ENCODE data around the gene DOCK1. TPM values are rescaled to one million over a fixed set of nuclear protein-coding genes. Genes with fewer than 3 reads are reported as not detected.

Gene DOCK1
- total RNA-seq, 2 donors from 2014 or later = 52.9 to 76.7 TPM

DNA sequence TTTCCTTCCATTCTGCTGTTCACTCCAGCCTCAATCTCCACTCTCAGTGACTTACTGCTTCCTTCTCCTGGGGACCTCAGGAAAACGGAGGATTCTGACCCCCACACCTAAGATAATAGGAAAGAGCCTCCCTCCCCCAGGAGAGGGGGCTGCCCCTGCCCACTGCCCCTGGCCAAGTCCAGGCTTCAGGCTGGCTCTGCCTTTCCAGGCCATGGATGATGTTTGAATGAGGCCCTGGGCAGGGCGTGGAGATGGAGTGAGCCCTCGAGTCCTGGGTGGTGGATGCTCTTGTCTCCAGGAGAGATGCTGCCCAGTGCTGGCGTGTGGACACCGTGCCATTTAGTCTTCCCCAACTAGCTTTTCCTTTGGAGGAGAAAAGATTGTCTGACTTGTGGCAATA is 184.2 kb downstream of the DOCK1 start:
- H3K27ac ChIP-seq = no peak overlapping the region
- ATAC-seq (ENCODE audit: insufficient number of reproducible peaks, low FRiP score, low read depth) (no peak), DNase-seq (ENCODE audit: low spot score) (no peak)
- peaks cover 13% of the 10 kb centered on the region for H3K36me3 ChIP-seq
- H3K4me1 ChIP-seq (ENCODE audit: control insufficient read depth in 1 of 2, low read depth in 2 of 2) = no peaks in the 10 kb centered on the region
- no peaks in the 10 kb centered on the region for H3K27me3 ChIP-seq (replicated peaks; ENCODE audit: insufficient read depth)
- no peak overlapping the region for H3K4me3 ChIP-seq
- TF ChIP-seq, protein P1, sequence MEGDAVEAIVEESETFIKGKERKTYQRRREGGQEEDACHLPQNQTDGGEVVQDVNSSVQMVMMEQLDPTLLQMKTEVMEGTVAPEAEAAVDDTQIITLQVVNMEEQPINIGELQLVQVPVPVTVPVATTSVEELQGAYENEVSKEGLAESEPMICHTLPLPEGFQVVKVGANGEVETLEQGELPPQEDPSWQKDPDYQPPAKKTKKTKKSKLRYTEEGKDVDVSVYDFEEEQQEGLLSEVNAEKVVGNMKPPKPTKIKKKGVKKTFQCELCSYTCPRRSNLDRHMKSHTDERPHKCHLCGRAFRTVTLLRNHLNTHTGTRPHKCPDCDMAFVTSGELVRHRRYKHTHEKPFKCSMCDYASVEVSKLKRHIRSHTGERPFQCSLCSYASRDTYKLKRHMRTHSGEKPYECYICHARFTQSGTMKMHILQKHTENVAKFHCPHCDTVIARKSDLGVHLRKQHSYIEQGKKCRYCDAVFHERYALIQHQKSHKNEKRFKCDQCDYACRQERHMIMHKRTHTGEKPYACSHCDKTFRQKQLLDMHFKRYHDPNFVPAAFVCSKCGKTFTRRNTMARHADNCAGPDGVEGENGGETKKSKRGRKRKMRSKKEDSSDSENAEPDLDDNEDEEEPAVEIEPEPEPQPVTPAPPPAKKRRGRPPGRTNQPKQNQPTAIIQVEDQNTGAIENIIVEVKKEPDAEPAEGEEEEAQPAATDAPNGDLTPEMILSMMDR (IDR thresholded peaks at IDR 0.05) = no peak
- H3K9me3 ChIP-seq = no peaks in the 10 kb centered on the region

GRCh38 chr10:127090138-127090537 is 184.9 kb downstream of the DOCK1 start:
- Histone ChIP-seq H3K27ac (no peak overlapping the region), H3K9me3 (no peaks in the 10 kb centered on the region), H3K36me3 (peaks cover 13% of the 10 kb centered on the region), H3K4me3 (no peak overlapping the region), H3K4me1 (ENCODE audit: control insufficient read depth in 1 of 2, low read depth in 2 of 2) (no peaks in the 10 kb centered on the region), H3K27me3 (replicated peaks; ENCODE audit: insufficient read depth) (no peaks in the 10 kb centered on the region)
- TF ChIP-seq, protein P1 (IDR thresholded peaks at IDR 0.05) = no peak
- DNase-seq (ENCODE audit: low spot score) (no peak), ATAC-seq (ENCODE audit: insufficient number of reproducible peaks, low FRiP score, low read depth) (no peak)

DNA sequence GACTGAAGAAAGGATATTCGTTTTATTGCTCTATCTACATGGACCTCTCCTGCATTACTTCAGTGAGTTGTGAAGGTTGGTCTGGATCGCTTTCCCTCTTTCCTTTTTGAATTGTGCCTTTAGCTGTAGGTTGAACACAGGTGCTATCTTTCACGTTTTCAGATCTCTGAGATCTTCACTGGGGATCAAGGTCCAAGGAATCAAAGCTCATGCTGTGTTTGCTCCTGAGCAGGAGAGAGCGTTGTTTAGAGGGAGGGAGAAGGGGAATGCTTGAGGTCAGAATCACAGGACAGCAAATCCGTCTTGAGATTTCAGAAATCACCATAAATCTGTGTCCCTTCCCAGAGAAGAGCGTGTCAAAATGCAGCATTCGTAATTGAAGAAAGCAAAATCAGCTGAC is 186.1 kb downstream of the DOCK1 start:
- H3K27me3 ChIP-seq (replicated peaks; ENCODE audit: insufficient read depth) = no peaks in the 10 kb centered on the region
- DNase-seq (ENCODE audit: low spot score) (no peak), ATAC-seq (ENCODE audit: insufficient number of reproducible peaks, low FRiP score, low read depth) (no peak)
- no peaks in the 10 kb centered on the region for H3K9me3 ChIP-seq
- H3K4me1 ChIP-seq (ENCODE audit: control insufficient read depth in 1 of 2, low read depth in 2 of 2) = no peaks in the 10 kb centered on the region
- H3K27ac ChIP-seq = no peak overlapping the region
- no peak overlapping the region for H3K4me3 ChIP-seq
- peaks cover 13% of the 10 kb centered on the region for H3K36me3 ChIP-seq
- TF ChIP-seq, protein P1 (IDR thresholded peaks at IDR 0.05) = no peak

- H3K27me3 ChIP-seq (replicated peaks; ENCODE audit: insufficient read depth) = no peaks in the 10 kb centered on the region
- TF ChIP-seq, protein P1 (IDR thresholded peaks at IDR 0.05) = no peak
- no peaks in the 10 kb centered on the region for H3K4me1 ChIP-seq (ENCODE audit: control insufficient read depth in 1 of 2, low read depth in 2 of 2)
- ATAC-seq (ENCODE audit: insufficient number of reproducible peaks, low FRiP score, low read depth) (no peak), DNase-seq (ENCODE audit: low spot score) (no peak)
- no peaks in the 10 kb centered on the region for H3K9me3 ChIP-seq
- peaks cover 13% of the 10 kb centered on the region for H3K36me3 ChIP-seq
- H3K27ac ChIP-seq = no peak overlapping the region
- no peak overlapping the region for H3K4me3 ChIP-seq
Observed at GRCh38 chr10:127092916-127093315, 187.7 kb downstream of the DOCK1 start.

- ATAC-seq (ENCODE audit: insufficient number of reproducible peaks, low FRiP score, low read depth) (no peak), DNase-seq (ENCODE audit: low spot score) (no peak)
- no peaks in the 10 kb centered on the region for H3K4me1 ChIP-seq (ENCODE audit: control insufficient read depth in 1 of 2, low read depth in 2 of 2)
- no peak overlapping the region for H3K4me3 ChIP-seq
- H3K36me3 ChIP-seq = peaks cover 10% of the 10 kb centered on the region
- H3K27me3 ChIP-seq (replicated peaks; ENCODE audit: insufficient read depth) = no peaks in the 10 kb centered on the region
- TF ChIP-seq, protein P1 (IDR thresholded peaks at IDR 0.05) = no peak
- H3K27ac ChIP-seq = no peak overlapping the region
- H3K9me3 ChIP-seq = no peaks in the 10 kb centered on the region
Observed at GRCh38 chr10:127094984-127095383, 189.8 kb downstream of the DOCK1 start.
